Stimulated activated CD8-positive, alpha-beta memory T cell treated with anti-CD3 and anti-CD28 coated beads, Interleukin-4, amount 100 ng/mL, for 1 hour (primary cell): Measurements from ENCODE around the gene UGT1A7.
"Not testable (repeated sequence)": the region's sequence is repeated elsewhere in the genome, so short reads cannot be mapped to it uniquely, and the experiment has no call there.

ENCODE experiments used
- DNase-seq, 2 donors: peaks; one replicate each; pipeline ENCODE4 v3.0.0-alpha.2; 2020; ENCODE audit warnings: low read depth in 2 of 2, low spot score in 1 of 2

UGT1A7 gene

DNA sequence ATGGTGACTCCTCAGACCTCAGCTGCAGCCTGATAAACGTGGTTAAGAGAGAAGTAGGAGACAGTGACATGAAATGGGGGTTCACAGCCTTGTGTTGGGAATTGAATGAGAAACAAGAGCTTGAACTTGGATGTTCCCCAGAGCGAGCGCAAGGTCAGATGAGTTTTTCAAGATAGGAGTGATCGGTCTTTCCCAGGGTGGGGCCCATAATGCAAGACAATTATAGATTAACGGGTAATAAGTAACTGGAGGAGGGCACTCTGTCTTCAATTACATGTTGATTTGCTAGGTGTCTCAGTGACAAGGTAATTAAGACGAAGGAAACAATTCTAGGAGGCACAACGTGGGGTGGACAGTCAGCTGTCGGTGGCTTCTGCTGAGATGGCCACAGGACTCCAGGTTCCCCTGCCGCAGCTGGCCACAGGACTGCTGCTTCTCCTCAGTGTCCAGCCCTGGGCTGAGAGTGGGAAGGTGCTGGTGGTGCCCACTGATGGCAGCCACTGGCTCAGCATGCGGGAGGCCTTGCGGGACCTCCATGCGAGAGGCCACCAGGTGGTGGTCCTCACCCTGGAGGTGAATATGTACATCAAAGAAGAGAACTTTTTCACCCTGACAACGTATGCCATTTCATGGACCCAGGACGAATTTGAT is 31.0 kb downstream of the UGT1A7 start, which contains the start of gene UGT1A5:
UGT1A5 (plus strand) TSS at position 297 of the 651 bp plus-strand sequence; CDS start at position 382, 85 bp downstream.
- DNase-seq, result no peak

DNA sequence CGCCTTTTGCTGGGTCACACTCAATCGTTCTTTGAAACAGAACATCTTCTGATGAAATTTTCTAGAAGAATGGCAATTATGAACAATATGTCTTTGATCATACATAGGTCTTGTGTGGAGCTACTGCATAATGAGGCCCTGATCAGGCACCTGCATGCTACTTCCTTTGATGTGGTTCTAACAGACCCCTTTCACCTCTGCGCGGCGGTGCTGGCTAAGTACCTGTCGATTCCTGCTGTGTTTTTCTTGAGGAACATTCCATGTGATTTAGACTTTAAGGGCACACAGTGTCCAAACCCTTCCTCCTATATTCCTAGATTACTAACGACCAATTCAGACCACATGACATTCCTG is 31.5 kb downstream of the UGT1A7 start:
- no peak for DNase-seq

DNA sequence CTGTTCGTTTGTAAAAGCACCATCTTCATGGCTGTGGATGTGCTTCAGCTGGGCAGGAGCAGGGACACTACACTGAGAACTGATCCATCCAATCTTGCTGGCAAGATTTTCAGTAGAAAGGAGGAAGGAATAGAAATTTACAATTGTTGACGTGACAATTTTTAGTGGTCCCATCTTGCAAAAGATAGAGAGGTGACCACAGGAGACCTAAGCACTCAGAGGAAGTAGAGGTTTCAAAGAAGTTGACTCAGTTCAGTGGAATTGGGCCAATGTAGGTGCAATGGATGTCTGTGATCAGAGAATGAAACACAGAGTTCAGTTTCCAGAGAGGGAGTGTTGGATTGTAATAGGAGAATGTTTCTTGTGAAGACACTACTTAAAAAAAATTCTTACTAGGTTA is 32.4 kb downstream of the UGT1A7 start:
- no peak for DNase-seq

DNA sequence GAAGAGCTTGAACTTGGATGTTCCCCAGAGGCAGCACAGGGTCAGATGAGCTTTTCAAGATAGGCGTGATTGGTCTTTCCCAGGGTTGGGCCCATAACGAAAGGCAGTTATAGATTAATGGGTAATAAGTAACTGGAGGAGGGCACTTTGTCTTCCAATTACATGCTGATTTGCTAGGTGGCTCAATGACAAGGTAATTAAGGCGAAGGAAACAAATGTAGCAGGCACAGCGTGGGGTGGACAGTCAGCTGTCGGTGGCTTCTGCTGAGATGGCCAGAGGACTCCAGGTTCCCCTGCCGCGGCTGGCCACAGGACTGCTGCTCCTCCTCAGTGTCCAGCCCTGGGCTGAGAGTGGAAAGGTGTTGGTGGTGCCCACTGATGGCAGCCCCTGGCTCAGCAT is 36.9 kb downstream of the UGT1A7 start, which contains the start of gene UGT1A4:
UGT1A4 (plus strand) TSS at position 185 of the 400 bp plus-strand sequence; CDS start at position 270, 85 bp downstream.
- DNase-seq, result no peak

DNA sequence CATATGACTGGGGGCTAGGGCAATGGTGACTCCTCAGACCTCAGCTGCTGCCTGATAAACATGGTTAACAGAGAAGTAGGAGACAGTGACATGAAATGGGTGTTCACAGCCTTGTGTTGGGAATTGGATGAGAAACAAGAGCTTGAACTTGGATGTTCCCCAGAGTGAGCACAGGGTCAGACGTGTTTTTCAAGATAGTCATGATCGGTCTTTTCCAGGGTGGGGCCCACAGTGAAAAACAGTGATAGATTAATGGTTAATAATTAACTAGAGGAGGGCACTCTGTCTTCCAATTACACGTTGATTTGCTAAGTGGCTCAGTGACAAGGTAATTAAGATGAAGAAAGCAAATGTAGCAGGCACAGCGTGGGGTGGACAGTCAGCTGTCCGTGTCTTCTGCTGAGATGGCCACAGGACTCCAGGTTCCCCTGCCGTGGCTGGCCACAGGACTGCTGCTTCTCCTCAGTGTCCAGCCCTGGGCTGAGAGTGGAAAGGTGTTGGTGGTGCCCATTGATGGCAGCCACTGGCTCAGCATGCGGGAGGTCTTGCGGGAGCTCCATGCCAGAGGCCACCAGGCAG is 47.1 kb downstream of the UGT1A7 start, which contains the start of gene UGT1A3:
UGT1A3 (plus strand) TSS at position 320 of the 579 bp plus-strand sequence; CDS start at position 405, 85 bp downstream.
- DNase-seq, result no peak

DNA sequence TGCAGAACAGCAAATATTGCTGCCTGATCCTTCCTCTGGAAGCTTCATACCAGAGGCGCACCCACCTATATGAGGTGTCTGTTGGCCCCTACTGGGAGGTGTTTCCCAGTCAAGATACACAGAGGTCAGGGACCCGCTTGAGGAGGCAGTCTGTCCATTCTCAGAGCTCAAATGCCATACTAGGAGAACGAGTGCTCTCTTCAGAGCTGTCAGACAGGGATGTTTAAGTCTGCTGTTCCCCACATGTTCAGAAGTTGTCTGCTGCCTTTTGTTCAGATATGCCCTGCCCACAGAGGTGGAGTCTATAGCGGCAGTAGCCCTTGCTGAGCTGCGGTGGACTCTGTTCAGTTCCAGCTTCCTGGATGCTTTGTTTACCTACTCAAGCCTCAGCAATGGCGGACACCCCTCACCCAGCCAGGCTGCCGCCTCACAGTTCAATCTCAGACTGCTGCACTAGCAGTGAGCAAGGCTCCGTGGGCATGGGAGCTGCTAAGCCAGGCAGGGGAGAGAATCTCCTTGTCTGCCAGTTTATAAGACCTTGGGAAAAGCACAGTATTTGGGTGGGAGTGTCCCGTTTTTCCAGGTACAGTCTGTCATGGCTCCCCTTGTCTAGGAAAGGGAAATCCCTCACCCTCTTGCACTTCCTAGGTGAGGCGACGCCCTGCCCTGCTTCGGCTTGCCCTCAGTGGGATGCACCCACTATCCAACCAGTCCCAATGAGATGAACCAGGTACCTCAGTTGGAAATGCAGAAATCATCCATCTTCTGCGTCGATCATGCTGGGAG is 55.4 kb downstream of the UGT1A7 start:
- DNase-seq, result not testable (repeated sequence)

DNA sequence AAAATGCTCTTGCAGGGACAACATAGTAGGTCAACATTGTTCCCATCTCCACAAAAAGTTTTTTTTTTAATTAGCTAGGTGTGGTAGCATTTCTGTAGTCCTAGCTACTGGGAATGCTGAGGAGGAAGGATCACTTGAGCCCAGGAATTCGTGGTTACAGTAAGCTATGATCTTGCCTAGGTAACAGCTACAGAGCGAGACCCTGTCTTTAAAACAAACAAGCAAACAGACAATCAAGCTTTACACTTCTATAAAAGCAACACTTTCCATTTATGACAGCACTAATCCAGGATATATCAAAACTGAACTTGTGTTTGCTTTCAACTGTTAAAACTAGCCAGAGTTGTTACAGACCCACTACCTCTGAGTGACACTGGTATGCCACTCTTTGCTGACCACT is 59.2 kb downstream of the UGT1A7 start:
- DNase-seq, result no peak

DNA sequence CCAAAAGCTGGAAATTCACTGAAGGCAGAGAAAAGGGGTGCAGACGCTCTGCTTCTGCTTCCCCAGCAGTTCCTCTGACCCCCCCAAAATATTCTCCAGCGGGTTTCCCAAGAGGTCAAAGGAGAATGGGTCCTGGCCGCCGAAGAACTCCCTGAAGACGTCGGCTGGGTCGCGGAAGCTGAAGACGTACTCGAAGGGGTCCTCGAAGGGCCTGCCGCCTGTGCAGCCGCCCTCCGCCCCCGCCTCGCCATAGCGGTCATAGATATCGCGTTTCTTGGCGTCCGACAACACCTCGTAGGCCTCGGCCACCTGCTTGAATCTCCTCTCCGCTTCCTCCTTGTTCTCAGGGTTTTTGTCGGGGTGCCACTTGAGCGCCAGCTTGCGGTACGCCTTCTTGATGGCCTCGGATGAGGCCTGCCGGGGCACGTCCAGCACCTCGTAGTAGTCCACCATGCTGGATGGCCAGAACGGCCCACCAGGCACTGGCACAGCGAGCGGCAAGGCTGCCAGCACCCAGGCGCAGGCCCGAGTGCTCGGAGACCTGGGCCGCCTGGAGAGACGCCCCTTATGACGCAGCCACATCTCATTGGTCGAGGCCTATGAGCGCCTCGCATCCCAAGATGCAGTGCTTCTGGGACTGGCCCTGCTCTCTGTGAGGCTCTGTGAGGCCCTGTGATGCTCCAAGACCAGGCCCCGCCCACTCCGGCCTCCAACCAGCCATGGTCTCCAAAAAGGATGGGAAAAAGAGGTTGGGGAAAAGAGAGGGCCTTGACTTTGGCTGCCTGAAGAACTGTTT is 62.0 kb downstream of the UGT1A7 start:
- no peak for DNase-seq

DNA sequence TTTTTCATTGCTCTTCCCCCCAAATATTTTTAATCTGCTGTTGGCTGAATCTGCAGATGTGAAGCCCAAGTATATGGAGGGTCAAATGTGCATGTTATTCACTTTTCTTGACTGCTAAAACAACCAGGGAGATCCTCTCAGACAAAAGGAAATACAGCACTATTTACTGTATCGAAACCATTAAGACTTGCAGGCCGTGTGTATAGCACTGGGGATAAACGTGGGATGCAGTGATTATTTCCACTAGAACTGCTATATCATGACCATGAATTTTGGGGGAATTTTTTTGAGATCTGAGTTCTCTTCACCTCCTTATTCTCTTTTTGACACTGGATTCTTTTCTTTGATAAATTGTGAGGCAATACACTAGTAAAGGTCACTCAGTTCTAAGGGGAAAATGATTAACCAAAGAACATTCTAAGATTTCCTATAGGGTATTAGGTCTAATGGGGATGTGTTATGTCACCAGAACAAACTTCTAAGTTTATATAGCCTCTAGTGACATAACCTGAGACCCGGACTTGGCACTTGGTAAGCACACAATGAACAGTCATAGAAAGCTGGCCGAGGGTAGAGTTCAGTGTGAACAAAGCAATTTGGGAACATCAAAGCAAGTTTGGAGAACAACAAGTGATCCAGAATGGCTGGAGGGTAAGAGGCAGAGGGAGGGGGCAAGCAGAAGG is 63.5 kb downstream of the UGT1A7 start:
- DNase-seq, result no peak

DNA sequence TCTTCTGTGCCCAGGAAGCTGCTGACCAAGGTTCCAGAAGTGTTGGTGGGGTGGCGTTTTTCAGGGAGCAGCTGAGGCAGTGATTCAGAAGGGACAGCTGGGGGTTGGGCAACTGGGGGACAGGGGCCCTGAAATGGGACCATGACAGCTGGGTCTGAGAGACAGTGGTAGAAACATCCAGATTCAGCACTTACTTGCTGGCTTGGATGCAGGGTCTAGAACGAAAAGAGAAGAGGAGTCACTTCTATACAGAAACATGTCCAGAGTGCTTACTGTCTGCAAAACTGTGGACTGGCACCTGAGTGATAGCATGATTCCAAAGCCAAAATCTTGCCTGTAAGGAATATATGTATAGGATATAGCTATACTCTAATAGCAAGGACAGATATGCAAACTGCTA is 64.1 kb downstream of the UGT1A7 start:
- DNase-seq, result not testable (repeated sequence)

DNA sequence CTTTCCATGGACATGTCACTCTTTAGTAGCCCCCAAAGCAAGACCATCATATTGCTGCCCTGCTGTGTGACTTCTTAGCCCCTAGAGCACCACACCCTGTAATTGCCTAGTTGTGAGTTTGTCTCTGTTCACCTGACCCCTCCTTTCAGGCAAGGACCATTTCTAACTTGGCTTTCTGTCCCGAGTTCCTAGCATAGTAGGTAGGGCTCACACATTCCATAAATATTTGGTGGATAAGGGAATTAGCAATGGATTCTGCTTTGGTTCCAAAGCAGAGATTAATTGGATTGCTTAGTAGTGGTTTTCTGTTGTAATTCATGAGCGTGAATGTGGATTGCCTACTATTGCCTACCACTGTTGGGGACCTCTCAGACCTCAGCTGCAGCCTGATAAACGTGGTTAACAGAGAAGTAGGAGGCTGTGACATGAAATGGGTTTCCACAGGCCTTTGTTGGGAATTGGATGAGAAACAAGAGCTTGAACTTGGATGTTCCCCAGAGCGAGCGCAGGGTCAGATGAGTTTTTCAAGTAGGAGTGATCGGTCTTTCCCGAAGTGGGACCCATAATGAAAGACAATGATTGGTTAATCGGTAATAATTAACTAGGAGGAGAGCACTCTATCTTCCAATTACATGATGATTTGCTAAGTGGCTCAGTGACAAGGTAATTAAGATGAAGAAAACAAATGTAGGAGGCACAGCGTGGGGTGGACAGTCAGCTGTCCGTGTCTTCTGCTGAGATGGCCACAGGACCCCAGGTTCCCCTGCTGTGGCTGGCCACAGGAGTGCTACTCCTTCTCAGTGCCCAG is 65.0 kb downstream of the UGT1A7 start:
- DNase-seq, result no peak

DNA sequence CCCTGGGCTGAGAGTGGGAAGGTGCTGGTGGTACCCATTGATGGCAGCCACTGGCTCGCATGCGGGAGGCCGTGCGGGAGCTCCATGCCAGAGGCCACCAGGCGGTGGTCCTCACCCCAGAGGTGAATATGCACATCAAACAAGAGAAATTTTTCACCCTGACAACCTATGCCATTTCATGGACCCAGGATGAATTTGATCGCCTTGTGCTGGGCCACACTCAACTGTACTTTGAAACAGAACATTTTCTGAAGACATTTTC is 65.5 kb downstream of the UGT1A7 start:
- no peak for DNase-seq

DNA sequence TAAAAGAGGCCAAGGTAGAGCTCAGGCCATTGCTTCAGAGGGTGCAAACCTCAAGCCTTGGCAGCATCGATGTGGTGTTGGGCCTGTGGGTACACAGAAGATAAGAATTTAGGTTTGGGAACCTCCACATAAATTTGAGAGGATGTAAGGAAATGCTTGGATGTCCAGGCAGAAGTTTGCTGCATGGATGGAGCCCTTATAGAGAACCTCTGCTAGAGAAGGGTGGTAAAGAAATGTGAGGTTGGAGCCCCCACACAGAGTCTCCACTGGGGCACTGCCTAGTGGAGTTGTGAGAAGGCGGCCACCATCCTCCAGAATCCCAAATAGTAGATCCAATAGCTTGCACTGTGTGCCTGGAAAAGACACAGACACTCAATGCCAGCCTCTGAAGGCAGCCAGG is 69.0 kb downstream of the UGT1A7 start:
- DNase-seq, result not testable (repeated sequence)

DNA sequence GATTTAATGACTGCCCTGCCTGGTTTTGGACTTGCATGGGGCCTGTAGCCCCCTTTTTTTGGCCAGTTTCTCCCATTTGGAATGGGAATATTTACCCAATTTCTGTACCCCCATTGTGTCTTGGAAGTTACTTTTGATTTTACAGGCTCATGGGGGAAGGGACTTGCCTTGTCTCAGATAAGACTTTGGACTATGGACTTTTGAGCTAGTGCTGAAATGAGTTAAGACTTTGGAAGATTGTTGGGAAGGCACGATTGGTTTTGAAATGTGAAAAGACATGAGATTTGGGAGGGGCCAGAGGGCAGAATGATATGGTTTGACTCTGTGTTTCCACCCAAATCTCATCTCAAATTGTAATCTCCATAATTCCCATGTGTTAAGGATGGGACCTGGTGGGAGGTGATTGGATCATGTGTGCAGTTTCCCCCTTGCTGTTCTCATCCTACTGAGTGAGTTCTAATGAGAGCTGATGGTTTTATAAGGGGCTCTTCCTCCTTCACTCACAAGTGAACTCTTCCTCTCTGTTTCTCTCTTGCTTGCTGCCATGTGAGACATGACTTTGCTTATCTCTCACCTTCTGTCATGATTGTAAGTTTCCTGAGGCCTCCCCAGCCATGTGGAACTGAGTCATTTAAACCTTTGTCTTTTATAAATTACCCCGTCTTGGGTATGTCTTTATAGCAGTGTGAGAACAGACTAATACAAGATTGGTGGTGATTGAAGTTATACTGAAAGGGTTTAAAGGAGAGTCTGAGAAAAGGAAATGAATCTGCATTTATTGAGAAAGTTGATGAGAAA is 69.7 kb downstream of the UGT1A7 start:
- DNase-seq, result not testable (repeated sequence)

DNA sequence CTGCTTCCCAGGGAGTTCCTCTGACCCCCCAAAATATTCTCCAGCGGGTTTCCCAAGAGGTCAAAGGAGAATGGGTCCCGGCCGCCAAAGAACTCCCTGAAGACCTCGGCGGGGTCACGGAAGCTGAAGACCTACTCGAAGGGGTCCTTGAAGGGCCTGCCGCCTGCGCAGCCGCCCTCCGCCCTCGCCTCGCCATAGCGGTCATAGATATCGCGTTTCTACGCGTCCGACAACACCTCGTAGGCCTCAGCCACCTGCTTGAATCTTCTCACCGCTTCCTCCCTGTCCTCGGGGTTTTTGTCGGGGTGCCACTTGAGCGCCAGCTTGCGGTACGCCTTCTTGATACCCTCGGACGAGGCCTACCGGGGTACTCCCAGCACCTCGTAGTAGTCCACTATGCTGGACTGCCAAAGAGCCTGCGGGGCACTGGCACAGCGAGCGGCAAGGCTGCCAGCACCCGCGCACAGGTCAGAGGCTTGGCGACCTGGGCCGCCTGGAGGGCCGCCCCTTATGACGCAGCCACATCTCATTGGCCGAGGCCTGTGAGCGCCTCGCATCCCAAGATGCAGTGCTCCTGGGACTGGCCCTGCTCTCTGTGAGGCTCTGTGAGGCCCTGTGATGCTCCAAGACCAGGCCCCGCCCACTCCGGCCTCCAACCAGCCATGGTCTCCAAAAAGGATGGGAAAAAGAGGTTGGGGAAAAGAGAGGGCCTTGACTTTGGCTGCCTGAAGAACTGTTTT is 73.3 kb downstream of the UGT1A7 start:
- no peak for DNase-seq

DNA sequence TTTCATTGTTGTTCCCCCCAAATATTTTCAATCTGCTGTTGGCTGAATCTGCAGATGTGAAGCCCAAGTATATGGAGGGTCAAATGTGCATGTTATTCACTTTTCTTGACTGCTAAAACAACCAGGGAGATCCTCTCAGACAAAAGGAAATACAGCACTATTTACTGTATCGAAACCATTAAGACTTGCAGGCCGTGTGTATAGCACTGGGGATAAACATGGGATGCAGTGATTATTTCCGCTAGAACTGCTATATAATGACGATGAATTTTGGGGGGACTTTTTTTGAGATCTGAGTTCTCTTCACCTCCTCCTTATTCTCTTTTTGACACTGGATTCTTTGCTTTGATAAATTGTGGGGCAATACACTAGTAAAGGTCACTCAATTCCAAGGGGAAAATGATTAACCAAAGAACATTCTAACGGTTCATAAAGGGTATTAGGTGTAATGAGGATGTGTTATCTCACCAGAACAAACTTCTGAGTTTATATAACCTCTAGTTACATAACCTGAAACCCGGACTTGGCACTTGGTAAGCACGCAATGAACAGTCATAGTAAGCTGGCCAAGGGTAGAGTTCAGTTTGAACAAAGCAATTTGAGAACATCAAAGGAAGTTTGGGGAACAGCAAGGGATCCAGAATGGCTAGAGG is 74.9 kb downstream of the UGT1A7 start:
- DNase-seq, result no peak

DNA sequence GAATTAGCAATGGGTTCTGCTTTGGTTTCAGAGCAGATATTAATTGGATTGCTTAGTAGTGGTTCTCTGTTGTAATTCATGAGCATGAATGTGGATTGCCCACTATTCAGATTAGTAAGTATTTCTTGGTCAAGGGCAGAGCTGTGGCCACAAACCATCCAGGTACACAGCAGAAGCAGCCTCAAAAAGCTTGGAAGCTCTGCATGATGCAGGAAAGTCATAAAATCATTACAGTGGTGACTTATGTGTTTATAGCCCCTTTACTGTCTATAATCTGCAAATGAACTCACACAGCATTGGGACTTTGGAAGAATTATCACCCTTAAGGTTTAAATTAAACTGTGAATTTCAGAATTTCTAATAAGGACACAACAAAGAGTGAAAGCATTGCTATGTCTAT is 76.4 kb downstream of the UGT1A7 start:
- DNase-seq, result no peak

DNA sequence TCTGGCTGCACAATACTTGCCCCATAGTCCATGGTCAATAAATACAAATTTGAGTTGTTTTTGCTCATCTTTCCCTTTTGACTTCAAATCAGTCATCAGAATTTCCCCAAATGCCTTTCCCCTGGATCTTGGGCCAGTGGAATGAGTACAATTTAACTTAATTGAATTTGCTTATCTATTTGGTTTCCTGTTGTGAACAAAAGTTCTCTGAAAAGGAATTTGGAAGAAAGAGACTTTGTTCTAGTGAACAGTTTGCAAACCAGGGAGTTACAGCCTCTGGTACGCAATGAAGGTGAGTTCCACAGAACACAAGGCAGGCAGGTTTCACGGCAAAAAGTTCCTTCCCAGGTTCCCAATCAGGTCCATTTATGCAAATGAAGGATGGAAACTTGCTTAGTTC is 77.1 kb downstream of the UGT1A7 start:
- no peak for DNase-seq
